Measurements from ENCODE around the gene GALNT18.

The GALNT18 gene

GRCh38 chr11:11622772-11623171 is 967 bp upstream of the GALNT18 start:
- no peak for DNase-seq

- no peak for DNase-seq
Observed at GRCh38 chr11:11622340-11622706, 518 bp upstream of the GALNT18 start.

DNA sequence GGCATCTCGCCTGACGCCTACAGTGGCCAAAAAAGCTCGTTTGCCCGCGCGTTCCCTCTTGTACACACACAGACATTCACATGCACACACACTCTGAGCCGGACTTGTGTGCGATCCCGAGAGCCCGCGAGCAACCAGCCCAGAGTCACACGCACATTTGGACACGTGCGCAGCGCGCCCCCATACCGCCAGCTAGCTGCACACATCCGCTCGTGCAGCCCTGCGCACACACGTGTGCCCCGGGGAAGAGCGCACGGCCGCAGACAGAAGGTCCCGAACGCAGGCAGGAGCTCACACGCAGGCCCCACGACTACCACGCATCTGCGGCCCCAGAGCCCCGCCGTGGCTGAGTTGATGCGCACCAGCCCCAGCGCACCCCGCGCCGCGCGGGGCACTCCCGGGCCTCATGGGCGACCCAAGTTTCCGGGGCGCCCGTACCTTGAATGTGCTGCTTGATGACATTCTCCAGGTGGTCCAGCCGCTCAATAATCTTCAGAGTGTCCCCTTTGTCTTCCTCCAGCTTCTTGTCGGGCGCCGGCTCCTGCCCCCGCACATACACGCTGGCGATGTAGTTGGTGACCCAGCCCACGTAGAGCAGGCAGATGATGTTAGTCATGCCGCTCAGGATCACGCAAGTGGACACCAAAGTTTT is 758 bp downstream of the GALNT18 start:
- DNase-seq = no peak

- DNase-seq = no peak
Observed at GRCh38 chr11:11620173-11620920, 1.5 kb downstream of the GALNT18 start.

- no peak for DNase-seq
Observed at GRCh38 chr11:11618973-11619435, 2.8 kb downstream of the GALNT18 start.

GRCh38 chr11:11615086-11615485 is 6.7 kb downstream of the GALNT18 start:
- peak; percentile 69 for DNase-seq

- DNase-seq = no peak
Observed at GRCh38 chr11:11612439-11612838, 9.4 kb downstream of the GALNT18 start.

- DNase-seq = no peak
Observed at GRCh38 chr11:11611381-11611780, 10.4 kb downstream of the GALNT18 start.

DNA sequence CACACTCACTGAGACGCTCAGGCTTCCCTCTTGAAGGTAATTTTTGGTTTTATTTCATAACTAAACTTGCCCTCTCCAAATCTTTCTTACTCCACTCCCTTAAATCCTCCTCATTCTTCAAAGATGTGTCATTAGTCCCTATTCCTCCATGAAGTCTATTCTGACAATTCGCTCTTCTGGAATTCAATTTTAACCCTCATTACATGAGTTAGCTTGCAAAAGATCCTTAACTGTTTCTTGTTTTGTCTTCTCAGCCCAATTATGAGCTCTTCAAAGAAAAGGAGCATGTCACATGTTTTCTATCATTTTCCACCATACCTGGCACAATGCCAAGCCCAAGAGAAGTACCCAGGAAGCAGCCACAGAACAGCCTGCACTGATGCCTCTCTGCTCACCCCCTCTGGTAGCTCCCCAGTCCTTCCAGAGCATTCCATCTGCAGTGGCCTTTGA is 13.0 kb downstream of the GALNT18 start:
- DNase-seq = no peak

GRCh38 chr11:11607772-11608171 is 14.0 kb downstream of the GALNT18 start:
- DNase-seq = no peak

GRCh38 chr11:11605821-11606450 is 15.9 kb downstream of the GALNT18 start:
- no peak for DNase-seq

DNA sequence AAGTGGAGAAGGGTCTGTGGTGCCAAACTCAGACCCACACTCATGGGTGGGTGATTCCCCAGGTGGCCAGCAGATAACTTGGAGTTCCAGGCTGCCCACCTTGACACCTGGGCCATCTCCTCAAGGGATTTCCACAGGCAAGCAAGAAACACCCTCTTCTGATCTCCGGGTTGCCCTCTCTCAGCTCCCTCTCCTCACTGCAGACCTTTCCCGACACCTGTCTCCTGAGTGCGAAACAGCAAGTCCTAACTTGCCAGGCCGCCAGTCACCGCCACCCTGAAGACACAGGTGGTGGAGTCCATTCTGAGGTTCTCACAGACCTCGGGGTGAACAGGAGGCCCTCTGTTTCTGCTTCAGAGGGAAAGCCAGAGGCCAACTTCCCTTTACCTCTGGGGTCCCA is 16.6 kb downstream of the GALNT18 start:
- DNase-seq = no peak

GRCh38 chr11:11604370-11604990 is 17.3 kb downstream of the GALNT18 start:
- DNase-seq = no peak

DNA sequence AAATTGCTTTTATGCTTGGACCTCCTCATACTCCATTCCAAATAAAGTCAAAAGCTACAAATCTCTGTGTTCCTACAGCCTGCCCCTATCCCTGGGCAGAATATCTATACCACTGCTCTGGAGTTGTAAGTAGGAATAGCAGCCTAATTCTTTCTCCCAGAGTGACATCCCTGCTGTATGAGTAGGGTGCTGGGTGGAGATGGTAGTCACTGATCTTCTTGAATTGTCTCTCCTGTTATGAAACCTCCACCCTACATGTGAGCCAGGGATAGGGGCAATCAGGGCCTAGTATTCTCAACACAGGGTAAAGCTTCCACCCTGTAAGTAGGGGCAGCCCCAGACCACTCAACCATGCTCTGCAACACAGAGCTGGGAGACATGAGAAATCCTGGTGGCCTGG is 19.8 kb downstream of the GALNT18 start:
- no peak for DNase-seq

GRCh38 chr11:11600288-11600687 is 21.5 kb downstream of the GALNT18 start:
- DNase-seq = no peak

- DNase-seq = no peak
Observed at GRCh38 chr11:11598243-11598642, 23.6 kb downstream of the GALNT18 start.

- DNase-seq = no peak
Observed at GRCh38 chr11:11594162-11594561, 27.6 kb downstream of the GALNT18 start.

DNA sequence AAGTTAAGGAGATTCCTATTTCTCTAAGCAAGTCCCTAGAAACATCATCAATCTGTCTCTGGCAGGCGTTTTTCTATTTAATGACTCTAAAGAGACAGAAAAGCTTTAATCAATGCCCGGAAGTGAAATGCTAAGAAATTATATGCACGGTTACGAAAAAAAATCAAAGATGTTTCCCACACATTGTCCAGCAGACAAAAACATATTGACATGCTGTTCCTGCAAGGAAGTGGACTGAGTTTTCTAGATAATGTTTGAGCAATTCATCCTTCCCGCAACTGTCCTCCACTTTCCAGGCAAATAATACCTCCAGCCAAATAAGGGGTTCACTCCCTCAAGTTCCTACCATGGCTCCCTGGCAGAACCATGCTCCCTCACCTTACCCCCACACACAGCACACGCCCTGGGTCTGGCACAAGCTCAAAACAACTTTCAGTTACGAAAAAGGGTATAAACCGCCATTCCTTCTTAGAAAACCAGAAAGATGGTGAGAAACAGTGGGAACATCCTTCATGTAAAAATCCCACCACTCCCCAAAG is 29.6 kb downstream of the GALNT18 start:
- no peak for DNase-seq

DNA sequence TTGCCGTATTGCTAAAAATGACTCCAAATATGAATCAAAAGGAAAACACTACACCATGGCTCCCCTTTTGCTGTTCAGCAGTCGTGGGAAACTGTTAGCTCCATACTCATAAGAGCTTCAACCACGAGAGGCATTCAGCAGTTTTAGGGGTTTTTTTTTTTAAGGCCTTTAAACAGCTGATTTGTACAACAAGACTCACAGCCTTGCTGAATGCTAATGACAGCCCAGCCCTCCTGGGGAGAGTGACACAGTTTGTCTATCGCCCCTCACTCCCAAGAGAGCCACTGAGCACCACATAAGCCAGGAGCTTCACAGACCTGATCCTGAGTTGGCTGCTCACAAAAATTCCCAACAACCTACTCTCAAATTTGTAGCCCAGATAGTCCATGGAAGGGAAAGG is 32.4 kb downstream of the GALNT18 start:
- DNase-seq = no peak

DNA sequence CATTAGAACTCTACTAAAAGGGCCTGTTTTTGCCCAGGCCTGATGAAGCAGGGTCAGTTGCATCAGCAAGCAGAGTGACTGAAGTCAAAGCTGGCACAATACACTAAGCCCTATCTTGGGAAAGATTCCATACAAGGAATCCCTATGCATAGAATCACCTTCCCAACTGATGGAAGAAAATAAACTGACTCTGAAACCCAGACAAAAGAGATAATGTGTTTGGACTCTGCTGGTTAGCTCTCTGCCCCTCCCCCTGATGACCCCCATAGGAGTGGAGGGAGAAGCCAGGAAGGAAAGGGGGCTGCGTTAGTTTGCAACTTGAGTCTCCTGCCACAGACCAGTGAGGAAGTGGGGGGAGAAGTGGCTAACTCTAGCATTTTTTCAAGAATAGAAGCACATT is 32.9 kb downstream of the GALNT18 start:
- DNase-seq = no peak

- DNase-seq = no peak
Observed at GRCh38 chr11:11588243-11588642, 33.6 kb downstream of the GALNT18 start.

- no peak for DNase-seq
Observed at GRCh38 chr11:11587122-11587521, 34.7 kb downstream of the GALNT18 start.

GRCh38 chr11:11586465-11586864 is 35.3 kb downstream of the GALNT18 start:
- no peak for DNase-seq
